Activated effector memory CD4-positive, alpha-beta T cell treated with Interleukin-2 at 50 U/mL for 16 hours (primary cell): Measurements from ENCODE around the gene MYL6B.
"Not testable (repeated sequence)": the region's sequence is repeated elsewhere in the genome, so short reads cannot be mapped to it uniquely, and the experiment has no call there.

ENCODE experiments used
- DNase-seq: peaks from one replicate; pipeline ENCODE4 v3.0.0-alpha.2; 2020

The MYL6B gene

DNA sequence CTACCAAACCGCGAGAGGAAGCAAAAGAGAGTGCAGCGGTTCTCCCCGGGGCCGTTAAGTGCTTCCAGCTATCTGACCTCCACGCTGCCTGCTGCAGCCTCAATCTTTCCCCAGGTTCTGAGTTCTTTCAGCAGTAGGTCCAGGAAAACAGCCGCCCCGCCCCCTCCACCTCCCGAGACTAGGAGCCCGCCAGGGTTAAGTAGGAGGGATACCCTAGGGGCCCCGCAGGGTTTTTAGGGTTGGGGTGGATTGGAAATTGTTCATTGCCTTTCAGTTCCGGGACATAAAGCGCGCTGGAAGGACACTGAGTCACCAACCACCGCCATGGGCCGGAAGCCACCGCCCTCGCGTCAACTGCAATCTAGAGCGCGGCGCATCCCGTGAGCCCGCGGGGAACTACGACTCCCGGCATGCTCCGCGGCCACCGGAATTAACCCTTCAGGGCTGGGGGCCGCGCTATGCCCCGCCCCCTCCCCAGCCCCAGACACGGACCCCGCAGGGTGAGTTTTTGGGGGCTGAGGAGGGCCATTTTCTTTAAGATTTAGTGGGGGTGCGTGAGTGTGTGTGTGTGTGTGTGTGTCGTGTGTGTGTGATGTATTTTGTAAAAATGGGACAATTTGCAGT is at the start of gene MYL6B:
Gene MYL6B (plus strand): TSS at position 456 of the 624 bp plus-strand sequence. CDS start 1,332 bp downstream, outside the sequence.
- peak; percentile 89 for DNase-seq

DNA sequence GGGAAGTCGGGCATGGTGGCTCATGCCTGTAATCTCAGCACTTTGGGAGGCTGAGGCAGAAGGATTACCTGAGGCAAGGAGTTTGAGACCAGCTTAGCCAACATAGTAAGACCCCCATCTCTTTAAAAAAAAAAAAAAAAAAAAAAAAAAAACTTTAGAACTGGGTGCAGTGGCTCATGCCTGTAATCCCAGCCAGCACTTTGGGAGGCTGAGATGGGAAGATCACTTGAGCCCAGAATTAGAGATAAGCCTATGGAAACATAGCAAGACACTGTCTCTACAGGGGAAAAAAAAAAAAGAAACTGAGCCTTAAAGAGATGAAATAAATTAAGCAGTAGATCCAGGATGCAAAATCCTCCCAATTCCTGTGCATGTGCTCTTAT is 49.7 kb upstream of the MYL6B start:
- DNase-seq, result no peak

DNA sequence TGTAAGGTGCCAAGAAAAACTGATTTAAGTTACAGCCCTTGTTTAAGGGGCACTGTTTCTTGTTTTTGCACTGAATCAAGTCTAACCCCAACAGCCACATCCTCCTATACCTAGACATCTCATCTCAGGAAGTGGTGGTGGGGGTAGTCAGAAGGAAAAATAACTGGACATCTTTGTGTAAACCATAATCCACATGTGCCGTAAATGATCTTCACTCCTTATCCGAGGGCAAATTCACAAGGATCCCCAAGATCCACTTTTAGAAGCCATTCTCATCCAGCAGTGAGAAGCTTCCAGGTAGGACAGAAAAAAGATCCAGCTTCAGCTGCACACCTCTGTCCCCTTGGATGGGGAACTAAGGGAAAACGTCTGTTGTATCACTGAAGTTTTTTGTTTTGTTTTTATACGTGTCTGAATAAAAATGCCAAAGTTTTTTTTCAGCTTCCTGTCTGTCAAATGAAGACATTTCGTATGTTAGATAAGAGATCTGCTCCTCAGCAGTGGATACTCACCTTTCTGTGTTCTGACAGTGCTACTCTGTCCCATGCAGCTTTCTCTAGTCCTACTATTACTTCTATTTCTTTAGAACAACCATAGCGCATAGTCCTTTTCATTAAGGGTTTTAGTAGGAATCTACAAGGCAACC is 49.2 kb upstream of the MYL6B start:
- no peak for DNase-seq

DNA sequence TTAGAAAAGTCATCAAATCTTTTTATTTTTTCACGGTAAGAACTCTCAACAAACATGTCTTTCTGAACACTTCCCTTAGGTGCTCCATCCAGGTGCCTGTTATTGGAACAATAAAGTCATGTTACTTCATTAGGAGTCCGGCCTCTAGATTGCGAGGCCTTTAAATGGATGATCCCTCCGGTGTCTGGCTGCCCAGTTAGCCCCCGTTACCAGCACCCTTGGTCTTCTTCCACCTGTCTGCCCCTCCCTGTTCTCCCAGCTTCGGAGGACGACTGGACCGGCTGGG is 48.6 kb upstream of the MYL6B start:
- DNase-seq, result no peak

DNA sequence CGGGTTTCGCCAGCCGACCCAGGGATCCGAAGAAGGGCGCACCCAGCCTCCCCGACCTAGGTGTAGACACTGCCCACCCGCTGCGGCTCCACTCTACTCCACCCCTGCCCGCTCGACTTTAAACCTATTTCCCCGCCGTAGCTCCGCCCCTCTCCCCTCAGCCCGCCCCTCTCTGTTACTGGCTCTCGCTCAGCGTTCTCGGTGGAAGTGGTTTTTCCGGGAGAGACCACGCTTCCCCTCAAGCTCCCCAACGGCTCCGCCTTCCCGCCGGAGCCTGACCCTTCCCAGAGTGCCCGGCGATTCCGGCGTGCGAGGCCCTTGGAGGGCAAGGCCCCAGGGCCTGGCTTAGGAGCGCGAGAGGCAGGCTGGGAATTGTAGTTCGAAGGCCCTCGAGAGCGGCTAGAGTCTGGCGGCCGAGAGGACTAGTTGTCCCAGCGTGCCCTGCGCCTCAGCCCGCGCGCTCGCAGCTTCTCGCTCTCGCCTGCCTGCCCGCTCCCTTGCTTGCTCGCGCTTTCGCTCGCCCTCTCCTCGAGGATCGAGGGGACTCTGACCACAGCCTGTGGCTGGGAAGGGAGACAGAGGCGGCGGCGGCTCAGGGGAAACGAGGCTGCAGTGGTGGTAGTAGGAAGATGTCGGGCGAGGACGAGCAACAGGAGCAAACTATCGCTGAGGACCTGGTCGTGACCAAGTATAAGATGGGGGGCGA is 48.1 kb upstream of the MYL6B start, which contains the start of gene PA2G4:
Gene PA2G4 (plus strand): TSS at position 451 of the 706 bp plus-strand sequence. CDS start 179 bp downstream, at position 630.
- peak; percentile 97 for DNase-seq

DNA sequence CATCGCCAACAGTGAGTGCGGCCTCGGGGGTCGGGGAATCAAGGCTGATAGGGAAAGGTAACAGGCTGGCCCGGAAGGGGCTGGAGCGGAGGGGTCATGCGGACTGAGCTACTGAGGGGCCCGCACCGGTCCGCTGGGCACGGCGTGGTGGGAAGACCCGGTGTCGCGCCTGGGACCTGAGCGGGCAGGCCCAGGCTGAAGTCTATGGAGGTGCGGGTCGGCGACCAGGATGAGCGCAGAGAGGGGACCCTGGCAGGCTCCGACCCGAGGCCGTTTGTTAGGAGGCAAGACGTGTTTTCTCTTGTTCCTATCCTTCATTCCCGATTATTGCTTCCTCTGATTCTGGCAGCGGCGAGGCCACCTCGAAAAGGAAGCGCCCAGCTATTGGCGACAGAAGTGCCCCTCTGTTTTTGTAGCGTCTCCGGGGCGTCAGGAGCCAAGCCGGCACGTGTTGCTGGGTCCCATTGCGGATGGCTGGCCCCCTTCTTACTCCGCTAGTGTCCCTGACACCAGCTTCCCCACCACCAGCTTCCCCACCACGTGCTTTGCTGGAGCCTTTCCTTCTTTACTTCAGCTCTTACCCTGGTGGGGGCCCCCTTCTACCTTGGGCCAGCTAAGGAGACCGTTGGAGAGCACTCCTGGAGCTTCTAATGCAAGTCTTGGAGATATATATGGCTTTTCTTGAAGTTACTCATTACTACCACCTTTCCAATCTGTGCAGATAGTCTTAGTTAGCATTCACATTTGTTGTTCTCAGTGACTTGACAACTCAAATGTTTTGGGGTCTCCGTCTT is 47.4 kb upstream of the MYL6B start:
- DNase-seq, result peak; percentile 4

DNA sequence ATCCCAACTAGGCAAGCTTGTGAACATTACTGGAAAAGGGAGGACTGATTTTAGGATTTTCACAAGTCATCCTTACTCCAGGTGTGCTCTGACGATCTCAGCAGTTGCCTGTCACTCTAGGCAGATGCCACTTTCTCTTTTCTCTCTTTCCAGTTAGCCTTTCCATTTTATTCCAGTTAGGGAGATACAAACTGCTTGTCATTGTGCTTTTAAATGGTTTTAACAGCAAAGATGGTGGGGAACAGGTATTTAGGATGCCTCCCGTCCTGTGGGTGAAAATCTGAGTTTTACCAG is 46.8 kb upstream of the MYL6B start:
- no peak for DNase-seq

DNA sequence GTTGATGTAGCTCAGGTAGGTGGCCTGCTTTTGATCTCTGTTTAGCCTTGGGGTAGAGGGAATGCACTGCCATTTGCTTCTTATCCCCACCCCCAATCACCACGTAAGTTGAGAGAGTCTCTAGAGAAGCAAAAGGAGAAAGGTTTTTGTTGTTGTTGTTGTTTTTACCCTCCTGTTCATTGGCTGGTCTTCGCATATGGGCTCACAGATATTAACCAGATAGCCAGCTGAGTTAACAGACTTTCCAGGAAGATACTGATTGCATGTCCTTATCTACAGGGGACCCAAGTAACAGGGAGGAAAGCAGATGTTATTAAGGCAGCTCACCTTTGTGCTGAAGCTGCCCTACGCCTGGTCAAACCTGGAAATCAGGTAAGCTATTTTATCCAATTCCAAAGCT is 45.1 kb upstream of the MYL6B start:
- DNase-seq, result no peak

DNA sequence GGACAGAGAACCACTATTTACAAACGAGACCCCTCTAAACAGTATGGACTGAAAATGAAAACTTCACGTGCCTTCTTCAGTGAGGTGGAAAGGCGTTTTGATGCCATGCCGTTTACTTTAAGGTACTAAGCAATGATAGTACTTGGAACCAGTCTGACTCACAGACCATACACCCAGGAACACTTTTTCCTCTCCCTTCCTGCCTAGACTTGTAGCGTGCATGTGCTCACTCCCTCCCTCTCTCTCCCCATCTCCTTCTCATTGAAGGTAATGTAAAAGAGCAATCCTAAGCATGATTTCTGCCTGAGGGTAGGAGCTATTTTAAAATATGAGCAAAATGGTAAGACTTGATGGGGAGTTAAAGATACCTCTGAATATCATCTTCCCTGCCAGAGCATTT is 41.8 kb upstream of the MYL6B start:
- no peak for DNase-seq

DNA sequence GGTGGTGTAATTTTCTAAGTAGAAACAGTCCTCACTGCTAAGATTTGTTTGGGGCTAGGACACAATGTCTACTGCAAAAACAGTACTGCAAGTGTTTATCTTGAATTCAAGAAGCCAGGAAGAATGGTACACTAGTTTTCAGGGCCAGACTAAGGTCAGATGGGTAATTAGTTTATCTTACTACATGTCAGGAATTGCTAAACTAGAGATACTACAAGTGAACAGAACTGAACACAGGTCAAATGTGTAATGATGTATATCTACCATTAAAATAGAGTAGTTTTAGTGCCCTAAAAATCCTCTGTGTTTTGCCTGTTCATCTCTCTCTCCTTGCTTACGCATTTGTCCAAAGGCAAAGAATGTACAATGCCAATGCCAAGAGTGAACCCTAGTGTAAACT is 38.3 kb upstream of the MYL6B start:
- DNase-seq, result no peak

DNA sequence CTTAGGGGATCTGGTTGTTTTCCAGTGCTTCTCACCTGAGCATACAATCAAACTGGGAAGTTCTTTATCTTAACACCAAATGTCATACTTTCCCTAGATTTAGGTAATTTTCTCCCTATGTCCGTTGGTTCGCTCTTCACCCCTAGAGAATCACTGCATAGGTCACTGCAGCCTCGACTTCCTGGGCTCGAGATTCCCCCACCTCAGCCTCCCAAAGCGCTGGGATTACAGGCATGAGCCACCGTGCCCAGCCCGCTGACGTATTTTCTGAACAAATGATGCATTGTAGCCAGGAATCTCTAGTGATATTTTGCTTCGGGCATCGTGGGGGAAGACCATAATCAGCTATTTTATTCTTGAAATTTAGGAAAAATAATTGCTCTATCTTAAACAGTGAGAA is 37.1 kb upstream of the MYL6B start:
- no peak for DNase-seq

DNA sequence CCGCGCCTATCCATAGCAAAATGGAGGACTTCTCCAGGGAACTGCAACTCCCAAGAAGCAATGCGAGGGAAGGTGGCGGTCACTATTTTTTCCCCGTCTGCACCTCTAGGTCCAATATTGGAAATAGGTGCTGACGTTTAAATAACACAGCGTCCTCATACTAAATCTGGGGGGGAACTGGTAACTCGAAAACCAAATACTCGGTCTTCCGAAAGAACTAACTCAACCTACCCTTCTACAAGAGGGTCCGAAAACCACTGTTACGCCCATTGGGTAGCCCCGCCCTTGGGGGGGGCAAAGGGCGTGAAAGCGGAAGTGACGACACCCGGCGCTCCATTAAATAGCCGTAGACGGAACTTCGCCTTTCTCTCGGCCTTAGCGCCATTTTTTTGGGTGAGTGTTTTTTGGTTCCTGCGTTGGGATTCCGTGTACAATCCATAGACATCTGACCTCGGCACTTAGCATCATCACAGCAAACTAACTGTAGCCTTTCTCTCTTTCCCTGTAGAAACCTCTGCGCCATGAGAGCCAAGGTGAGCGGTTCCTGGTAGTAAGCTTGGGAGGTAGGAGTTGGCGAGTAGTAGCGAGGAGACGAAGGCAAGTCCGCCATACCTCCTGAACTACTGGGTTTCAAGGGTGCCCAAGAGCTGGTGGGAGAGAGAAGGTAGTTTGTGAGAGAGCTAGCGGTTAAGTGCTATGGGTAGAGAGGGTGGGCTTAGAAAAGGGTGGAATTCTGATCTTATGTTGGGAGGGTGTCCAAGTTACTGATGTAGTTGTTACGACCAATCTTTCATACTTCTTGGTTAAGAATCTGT is 35.9 kb upstream of the MYL6B start, which contains the start of gene RPL41:
Gene RPL41 (plus strand): TSS at position 367 of the 815 bp plus-strand sequence.
- peak; percentile 90 for DNase-seq

DNA sequence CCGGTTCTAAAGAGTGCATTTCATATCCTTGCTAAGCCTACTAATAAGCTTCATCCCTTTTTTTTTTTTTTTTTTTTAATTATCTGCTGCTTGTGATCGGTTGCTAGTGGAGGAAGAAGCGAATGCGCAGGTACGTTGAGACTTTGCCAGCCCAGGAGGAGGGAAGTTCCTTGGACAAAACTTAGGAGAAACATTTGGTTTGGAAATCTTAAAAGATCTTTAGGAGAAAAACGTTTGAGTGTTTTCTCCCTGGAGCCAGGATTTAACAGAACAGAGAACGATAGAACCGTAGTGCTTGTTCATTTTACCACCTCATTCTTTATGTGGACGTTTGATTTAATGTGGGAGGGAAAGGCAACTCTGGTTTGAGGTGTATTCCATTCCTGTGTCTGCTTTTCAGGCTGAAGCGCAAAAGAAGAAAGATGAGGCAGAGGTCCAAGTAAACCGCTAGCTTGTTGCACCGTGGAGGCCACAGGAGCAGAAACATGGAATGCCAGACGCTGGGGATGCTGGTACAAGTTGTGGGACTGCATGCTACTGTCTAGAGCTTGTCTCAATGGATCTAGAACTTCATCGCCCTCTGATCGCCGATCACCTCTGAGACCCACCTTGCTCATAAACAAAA is 35.2 kb upstream of the MYL6B start:
- DNase-seq, result not testable (repeated sequence)

DNA sequence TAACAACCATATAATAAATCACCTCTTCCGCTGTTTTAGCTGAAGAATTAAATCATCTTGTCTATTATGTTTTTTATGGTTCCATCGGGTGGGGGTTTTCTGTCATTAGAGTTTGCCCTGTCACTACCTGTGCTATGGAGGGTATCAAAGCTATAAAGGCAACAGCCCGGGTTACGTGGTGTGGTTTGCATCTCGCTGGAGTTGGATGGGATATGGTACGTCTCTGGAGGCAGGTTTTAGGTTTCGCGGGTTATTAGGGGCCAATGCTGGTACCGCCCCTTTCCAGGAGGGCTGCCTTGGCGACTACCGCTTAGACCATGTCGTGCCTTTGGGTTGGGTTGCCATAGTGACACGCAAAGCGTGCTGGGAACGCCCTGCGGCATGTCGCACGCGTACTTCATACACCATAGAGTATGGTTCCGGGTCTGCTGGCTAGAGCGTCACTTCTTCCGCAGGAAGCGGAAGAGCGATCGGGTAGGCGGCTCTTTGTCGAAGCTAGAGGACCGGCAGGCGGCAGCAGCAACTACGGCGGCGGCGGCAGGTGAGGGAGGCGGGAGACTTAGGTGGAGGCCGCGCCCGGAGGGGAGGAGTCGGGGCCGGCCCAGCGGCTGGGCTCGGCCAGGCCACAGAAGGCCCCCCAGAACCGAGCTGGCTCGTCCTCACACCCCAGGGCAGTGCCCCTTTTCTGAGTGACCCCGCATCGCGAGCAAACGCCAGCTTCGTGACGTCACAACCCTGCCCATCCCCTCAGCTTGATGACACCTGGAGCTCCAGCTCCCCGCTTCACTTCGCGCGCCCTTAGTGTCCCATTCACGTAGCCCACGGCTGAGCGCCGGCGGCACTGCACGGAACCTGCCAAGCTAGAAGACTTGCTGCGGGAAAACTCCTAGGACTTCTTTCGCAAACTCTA is 34.4 kb upstream of the MYL6B start, which contains the start of gene ZC3H10:
Gene ZC3H10 (plus strand): TSS at position 489 of the 910 bp plus-strand sequence. CDS start 2,297 bp downstream, outside the sequence.
- DNase-seq, result peak; percentile 94

DNA sequence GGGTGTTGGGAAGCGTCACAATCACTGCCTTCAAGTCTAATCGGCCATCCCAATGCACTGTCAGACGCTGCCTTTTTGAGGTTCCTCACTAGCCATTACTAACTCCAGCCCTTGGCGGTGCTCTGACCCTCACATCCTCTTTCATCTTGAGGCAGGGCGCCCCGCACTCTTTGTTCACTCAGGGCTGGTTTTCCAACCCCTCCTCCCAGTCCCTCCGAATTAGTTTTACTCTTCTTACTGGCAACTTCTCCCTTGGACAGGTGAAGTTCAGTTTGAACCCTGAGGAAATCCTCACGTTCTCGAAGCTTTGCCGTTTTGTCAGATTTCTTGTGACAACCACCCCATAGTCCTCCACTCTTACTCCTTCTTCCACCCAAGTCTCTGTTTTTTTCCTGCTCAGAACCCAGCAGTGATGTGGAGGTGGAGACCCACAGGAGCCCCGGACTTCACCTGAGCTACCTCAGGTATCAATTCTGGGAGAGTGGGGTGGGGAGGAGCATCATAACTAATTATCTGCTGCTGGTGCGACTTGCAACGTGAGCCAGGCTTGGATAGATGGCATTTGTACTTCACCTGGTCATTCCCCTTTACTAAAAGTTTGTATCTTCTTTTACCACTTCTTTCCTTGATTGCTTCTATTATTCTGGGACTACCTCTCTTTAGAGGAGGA is 33.6 kb upstream of the MYL6B start:
- no peak for DNase-seq

DNA sequence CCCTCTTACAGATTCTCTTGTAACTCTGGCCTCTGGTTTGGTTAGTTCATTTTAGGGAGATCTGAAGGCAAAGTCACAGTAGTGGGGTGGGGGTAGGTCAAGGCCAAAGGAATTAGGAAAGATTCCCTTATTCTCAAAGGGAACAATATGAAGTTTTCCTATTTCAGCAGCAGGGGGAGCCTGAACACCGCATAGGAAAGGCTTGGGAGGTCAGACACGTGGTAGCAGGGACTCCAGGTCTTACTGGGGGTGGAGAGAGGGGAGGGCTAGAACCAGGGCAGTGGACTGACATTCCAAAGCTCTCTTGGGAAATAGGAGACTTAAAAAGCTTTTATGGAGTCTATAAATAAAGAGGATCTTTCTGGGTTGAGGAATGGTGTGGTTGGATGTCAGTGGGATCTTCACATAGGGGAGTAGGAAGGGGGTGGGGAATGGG is 33.0 kb upstream of the MYL6B start:
- DNase-seq, result peak; percentile 37

DNA sequence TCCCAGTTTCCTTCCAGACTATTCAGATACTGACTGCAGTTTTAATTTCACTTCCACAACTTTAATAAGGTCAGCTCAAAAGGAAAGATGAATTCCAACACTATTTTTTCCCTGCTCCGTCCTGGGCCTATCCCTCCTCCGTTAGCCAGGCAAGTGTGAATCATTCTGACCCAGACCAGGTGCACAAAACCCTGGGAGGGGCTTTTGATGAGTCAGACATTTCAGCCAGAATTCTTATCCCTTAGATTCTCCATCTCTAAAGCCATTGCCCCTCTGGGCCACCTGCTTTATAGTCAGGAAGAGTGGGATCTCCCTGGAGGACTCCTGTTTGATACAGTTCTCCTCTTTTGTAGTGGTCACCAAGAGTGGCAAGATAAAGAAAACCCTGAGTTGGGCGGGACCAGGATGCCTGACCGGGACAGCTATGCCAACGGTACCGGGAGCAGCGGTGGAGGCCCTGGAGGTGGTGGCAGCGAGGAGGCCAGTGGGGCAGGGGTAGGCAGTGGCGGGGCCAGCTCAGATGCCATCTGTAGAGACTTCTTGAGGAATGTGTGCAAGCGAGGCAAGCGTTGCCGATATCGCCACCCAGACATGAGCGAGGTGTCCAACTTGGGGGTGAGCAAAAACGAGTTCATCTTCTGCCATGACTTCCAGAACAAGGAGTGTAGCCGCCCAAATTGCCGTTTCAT is 32.1 kb upstream of the MYL6B start:
- no peak for DNase-seq

DNA sequence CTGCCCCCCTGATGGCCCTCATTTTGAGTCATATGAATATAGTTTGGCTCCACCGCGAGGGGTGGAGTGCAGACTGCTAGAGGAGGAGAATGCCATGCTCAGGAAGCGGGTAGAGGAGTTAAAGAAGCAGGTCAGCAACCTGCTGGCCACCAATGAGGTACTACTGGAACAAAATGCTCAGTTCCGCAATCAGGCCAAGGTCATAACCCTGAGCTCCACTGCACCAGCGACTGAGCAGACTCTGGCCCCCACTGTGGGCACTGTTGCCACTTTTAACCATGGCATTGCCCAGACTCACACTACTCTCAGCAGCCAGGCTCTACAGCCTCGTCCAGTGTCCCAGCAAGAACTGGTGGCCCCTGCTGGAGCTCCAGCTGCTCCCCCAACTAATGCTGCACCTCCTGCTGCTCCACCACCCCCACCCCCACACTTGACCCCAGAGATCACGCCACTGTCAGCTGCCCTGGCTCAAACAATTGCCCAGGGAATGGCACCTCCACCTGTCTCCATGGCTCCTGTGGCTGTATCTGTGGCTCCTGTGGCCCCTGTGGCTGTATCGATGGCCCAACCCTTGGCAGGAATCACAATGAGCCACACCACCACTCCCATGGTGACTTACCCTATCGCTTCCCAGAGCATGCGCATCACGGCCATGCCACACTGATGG is 31.1 kb upstream of the MYL6B start:
- no peak for DNase-seq

DNA sequence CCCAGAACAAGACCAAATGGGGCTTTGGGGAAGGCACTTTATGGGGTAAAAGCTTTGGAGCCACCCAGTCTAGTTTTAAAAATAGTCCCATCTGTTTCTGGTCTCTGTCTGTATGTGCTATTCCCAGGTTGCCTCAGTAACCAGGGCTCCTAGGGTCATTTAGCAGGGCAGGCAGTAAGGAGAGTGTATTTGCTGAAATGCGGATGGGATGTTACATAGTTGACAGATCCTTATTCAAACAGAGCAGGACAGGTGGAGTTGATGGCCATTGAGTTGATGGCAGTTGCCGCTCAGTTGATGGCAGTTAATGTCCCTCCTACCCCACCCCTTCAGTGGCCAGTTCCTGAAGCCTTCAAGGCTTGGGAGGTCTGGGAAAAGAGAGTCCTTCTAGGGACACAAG is 29.8 kb upstream of the MYL6B start:
- DNase-seq, result no peak
